ENCODE measurements around the gene CHRNB2.

Gene CHRNB2

GRCh38 chr1:154611150-154611862 is 43.7 kb downstream of the CHRNB2 start:
- DNase-seq = no peak

- DNase-seq = no peak
These were observed 46.7 kb downstream of the CHRNB2 start for GRCh38 chr1:154614247-154614646.

GRCh38 chr1:154614901-154615300 is 47.3 kb downstream of the CHRNB2 start:
- DNase-seq = no peak

GRCh38 chr1:154615411-154615810 is 47.8 kb downstream of the CHRNB2 start:
- DNase-seq = no peak

GRCh38 chr1:154616659-154617345 is 49.2 kb downstream of the CHRNB2 start:
- DNase-seq = peak; percentile 13

GRCh38 chr1:154619181-154619948 is 51.8 kb downstream of the CHRNB2 start:
- DNase-seq = no peak

- DNase-seq = no peak
These were observed 53.2 kb downstream of the CHRNB2 start for GRCh38 chr1:154620751-154621150.

GRCh38 chr1:154621875-154622274 is 54.3 kb downstream of the CHRNB2 start:
- no peak for DNase-seq

GRCh38 chr1:154622503-154623039 is 55.0 kb downstream of the CHRNB2 start:
- DNase-seq = no peak

GRCh38 chr1:154623358-154623757 is 55.8 kb downstream of the CHRNB2 start:
- no peak for DNase-seq

- peak; percentile 77 for DNase-seq
These were observed 57.4 kb downstream of the CHRNB2 start for GRCh38 chr1:154624746-154625643.

GRCh38 chr1:154626456-154627256 is 59.1 kb downstream of the CHRNB2 start:
- peak; percentile 8 for DNase-seq

GRCh38 chr1:154627257-154628120 is 59.9 kb downstream of the CHRNB2 start:
- DNase-seq = peak; percentile 94

- no peak for DNase-seq
These were observed 60.5 kb downstream of the CHRNB2 start for GRCh38 chr1:154628121-154628405.

GRCh38 chr1:154629061-154629674 is 61.6 kb downstream of the CHRNB2 start:
- no peak for DNase-seq
